Muscle of arm (tissue), 14 donors: ENCODE measurements around the gene BDKRB1. TPM values are rescaled to one million over a fixed set of nuclear protein-coding genes. Genes with fewer than 3 reads are reported as not detected.

Source experiments
- DNase-seq: peaks from one replicate; pipeline ENCODE4 v3.0.0-alpha.2; 2013
- long read RNA-seq, 11 donors: transcript quantifications; one replicate each; lab custom pipeline, GENCODE V29; 2026
- polyA plus RNA-seq, 12 donors: library from polyadenylated mRNA; unstranded; fragments of 120-200 nt; gene quantifications; one replicate each; pipeline ENCODE4 v1.2.1, GENCODE V29; 2013; ENCODE audit not compliant: insufficient read length in 12 of 12

The BDKRB1 gene
- 1 to 10 TPM in 2 of 12 donors, under 1 TPM in 8, not detected in 2; 0.28 to 1.2 (median 0.71) TPM for polyA plus RNA-seq
- long read RNA-seq, donor 1, partial matches to known transcripts, result 0 of 2 reads
- long read RNA-seq, donor 1, other reads (novel, unspliced or antisense), result 0 of 2 reads
- long read RNA-seq, donor 2, partial matches to known transcripts, result 0 of 2 reads
- long read RNA-seq, donor 2, other reads (novel, unspliced or antisense), result 0 of 2 reads
- long read RNA-seq, donor 3, partial matches to known transcripts, result 0 of 2 reads
- long read RNA-seq, donor 3, other reads (novel, unspliced or antisense), result 0 of 2 reads
- long read RNA-seq, donor 4, result 0 reads
- long read RNA-seq, donor 5, result 0 reads
- long read RNA-seq, donor 6, result 0 reads
- long read RNA-seq, donor 7, result 0 reads
- long read RNA-seq, donor 8, result 0 reads
- long read RNA-seq, donor 9, result 0 reads
- long read RNA-seq, donor 10, result 0 reads
- long read RNA-seq, donor 11, partial matches to known transcripts, result 0 of 1 reads
- long read RNA-seq, donor 11, other reads (novel, unspliced or antisense), result 0 of 1 reads

GRCh38 chr14:96255501-96256366 lies at the start of gene BDKRB1:
Gene BDKRB1 (plus strand): TSS chr14:96256210. CDS start chr14:96263683, 7,473 bp downstream.
- no peak for DNase-seq

DNA sequence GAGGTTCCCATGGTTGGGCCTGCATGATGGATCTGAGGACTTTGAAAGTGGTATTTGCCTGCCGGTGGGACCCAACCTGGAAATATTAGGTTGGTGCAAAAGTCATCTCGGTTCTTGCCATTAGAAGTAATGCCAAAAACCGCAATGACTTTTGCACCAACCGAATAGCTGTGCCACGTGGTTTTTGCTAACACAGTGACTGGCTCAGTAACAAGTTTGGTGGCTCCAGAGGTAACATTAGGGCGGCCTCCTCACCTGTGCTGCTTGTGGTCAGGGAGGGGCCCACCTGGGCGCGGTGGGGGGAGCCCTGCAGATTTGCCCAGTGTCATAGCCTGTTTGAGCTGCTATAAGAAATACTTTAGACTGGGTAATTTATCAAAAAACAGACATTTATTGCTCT lies 49.5 kb upstream of the BDKRB1 start:
- DNase-seq, result no peak

DNA sequence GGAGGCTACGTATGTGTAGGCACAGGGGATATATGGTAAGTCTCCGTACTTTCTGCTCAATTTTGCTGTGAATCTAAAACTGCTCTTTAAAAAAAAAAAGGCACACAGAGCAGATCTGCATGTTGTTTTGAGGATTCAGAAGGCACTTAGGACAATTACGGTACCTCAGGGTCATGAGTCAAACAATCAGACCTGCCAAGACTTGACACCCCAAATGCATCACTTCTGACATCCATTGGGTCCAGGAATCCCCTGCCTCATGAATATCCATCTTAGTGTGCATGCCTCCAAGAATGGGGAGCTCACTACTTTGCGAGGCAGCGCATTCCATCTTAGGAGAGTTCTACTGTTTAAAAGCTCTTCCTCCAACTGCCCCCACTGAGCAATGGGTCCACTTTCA lies 48.3 kb upstream of the BDKRB1 start:
- DNase-seq, result no peak

DNA sequence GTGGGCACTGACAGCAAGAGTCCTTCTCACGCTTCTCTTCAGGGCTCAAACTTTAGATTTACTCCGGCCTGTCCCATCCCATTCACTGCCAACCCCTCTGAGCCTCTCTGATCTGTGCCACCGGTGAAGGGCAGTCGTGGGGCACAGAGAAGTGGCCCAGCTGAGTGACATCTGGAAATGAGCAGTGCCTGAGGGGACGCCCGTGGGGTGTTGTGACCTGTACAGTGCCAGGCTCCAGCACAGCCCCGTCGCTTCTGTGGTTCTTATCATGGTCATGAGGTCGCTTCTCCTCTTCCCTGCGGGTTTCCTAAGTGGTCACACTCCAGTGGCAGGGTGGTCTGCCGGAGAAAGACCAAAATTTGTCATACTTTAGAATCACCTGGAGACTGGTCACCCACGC lies 47.3 kb upstream of the BDKRB1 start:
- DNase-seq, result no peak

DNA sequence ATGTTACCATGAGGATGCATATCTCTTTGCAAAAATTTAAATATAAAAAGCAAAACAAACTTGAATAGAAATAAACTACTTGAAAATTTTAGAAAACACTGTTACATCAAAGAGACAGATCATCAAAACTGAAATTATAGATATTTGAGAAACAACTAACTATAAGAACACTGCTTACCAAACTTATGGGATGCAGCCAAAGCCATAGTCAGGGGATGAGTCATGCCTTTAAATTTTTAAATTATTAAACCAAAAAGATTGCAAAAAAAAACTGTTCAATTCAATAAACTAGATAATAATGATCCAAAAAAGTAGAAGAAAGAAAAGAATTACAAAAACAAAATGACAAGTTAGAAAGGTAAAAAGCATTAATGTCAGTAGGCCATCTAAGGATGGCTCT lies 43.9 kb upstream of the BDKRB1 start:
- DNase-seq, result no peak

DNA sequence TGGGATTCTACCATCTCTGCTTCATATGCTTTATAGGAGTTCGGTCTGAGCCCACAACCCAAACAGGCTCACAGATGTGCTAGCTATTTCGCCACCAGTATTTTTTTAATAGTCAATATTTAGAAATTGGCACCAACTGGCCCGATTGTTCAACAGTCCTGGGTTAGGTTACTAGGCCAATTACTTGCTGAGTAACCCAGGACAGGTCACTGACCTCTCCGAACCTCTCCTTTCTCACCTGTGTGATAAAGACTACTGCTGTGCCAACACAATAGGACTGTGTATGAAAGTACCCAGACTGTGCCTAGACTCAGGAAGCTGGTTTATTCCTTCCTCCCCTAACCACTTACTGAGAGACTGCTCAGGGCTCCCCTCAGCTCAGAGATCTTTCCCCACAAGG lies 43.1 kb upstream of the BDKRB1 start:
- DNase-seq, result no peak

GRCh38 chr14:96213871-96214465 lies 42.0 kb upstream of the BDKRB1 start:
- DNase-seq, result no peak

- peak; percentile 45 for DNase-seq
Measured at GRCh38 chr14:96214793-96215192, 41.2 kb upstream of the BDKRB1 start.

DNA sequence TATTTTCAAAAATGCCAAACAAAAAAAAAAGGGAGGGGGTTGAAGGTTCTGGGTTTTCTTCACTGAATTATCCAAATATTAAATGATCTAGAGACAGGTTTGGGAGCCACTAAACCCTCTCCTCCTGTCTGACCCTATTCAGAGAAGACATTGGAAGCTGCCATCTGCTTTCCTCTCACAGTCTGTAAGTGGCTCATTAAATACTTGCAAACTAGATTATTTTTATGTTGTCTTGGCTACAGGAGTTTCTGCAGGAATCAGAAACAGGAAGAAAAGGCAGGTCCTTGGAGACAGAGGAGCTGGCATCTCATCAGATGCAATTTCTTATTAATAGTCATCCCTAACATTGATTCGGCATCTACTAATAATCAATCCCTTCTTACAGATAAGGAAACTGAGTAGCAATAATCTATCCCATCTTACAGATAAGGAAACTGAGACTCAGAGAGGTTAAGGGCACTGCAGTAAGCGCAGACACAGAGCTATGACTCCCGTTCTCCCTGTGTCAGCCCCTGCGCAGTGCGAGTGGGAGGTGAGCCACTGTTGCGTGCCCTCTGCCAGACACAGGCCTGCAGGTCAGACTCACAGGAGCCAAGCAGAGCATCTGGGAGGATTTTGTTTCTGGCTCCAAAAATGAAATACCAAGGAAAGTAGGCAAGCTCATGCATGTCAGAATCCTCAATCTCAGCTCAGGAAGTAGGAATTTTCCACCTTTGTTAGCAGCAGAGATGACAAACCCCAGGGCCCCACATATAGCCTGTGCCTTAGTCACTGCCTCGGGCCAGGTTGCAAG lies 40.4 kb upstream of the BDKRB1 start:
- no peak for DNase-seq

- DNase-seq, result no peak
Measured at GRCh38 chr14:96216627-96217026, 39.4 kb upstream of the BDKRB1 start.

GRCh38 chr14:96217376-96217913 lies 38.6 kb upstream of the BDKRB1 start:
- DNase-seq, result no peak

DNA sequence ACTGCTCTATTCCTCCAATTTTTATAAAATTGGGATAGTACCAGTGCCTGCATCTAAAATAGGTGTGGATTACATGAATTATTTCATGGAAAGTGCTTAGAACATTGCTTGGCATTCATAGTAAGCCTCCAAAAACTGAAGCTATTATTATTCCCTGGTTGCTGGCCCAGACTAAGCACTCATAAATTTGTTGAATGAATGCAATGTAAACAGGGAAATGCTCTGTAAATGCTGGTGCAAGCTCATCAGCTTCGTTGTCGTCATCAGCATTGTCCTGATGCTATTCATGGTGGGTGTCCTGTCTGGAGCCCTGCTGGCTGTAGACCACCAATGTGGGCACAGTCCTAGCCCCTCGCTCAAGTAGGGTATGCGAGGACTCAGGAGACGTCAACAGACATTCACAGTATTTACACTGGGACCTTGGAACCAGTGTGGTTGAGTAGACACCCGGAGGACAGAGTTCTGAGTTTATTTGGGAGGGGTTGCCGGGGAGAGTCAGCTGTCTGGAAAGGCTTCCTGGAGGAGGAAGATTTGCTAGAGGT lies 34.8 kb upstream of the BDKRB1 start:
- DNase-seq, result no peak

- no peak for DNase-seq
Measured at GRCh38 chr14:96221841-96222240, 34.2 kb upstream of the BDKRB1 start.

GRCh38 chr14:96224480-96225096 lies 31.4 kb upstream of the BDKRB1 start:
- no peak for DNase-seq

- DNase-seq, result no peak
Measured at GRCh38 chr14:96225213-96225612, 30.8 kb upstream of the BDKRB1 start.

- DNase-seq, result no peak
Measured at GRCh38 chr14:96225745-96226151, 30.3 kb upstream of the BDKRB1 start.

DNA sequence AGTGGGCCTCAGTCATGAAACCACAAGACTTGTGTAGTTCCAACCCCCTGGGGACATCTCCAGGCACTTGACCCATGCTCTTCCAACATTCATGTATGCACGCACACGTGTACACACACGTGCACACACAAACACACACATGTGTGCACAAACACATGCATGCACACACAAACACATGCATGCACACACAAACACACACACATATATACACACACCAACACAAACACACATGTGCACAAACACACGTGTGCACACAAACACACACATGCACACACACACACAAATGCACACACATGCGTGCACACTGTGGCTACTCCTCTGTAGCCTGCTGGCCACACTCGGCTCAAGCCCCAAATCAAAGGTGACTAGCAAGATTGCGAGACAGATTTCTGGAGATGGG lies 28.6 kb upstream of the BDKRB1 start:
- no peak for DNase-seq

- DNase-seq, result no peak
Measured at GRCh38 chr14:96229315-96229714, 26.7 kb upstream of the BDKRB1 start.

DNA sequence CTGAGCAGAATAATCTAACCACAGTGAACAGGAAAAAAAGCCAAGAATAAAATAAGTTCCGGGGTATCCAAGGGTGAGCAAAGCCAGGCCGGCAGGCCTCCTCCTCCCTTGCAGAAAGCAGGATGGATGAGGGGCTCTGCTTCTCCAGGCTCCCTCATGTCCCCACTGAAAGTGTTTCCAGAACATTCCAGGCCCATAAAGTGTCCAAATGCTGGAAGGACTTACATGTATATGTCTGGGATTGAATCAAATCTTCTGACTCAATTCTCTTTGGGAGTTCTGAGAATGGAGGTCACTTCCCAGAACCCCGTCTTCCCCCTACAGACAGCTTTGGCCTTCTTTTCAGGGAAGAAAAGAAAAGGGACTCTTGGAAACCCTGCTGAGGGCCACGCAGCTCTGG lies 25.0 kb upstream of the BDKRB1 start:
- peak; percentile 49 for DNase-seq

- DNase-seq, result no peak
Measured at GRCh38 chr14:96231526-96232130, 24.4 kb upstream of the BDKRB1 start.
